Measurements from ENCODE around the gene MYBPHL.

The MYBPHL gene

DNA sequence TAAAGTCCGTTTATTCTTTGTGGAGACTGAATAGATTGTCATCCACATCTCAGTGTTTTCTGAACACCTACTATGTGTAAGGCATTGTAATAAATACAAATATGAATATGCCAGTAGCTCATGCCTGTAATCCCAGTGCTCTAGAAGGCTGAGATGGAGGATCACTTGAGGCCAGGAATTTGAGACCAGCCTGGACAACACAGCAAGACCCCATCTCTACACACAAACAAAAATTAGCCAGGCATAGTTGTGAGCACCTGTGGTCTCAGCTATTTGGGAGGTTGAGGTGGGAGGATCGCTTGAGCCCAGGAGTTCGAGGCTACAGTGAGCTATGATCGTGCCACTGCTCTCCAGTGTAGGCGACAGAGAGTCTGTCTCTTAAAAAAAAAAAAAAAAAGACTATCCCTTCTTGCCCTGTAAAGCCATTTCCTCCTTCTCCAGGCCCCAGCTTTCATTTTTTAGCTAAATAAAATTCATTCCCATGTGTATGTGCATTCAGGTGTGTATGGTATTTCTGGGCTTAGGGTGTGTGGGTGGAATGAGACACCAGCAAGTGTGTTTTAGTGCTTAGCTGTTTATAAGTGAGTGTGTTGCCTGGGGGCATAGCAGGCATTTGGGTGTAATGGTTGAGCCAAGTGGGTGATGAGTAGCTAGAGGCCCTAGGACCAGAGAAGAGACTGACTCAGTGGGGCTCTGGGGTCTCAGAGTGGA is 49.7 kb downstream of the MYBPHL start:
- CTCF ChIA-PET = interaction anchor here (0.6 to 1.8 kb wide), 5 partner anchors 18 to 142 kb away, joined by 3 to 14 read pairs (median 4); partner anchors contain the start of gene SORT1
- H3K27ac ChIP-seq (ENCODE audit: extremely low read depth, low read depth, low read length) = no peak overlapping the region
- H3K9me3 ChIP-seq (ENCODE audit: control insufficient read depth, insufficient read depth, low read depth, low read length) = no peaks in the 10 kb centered on the region
- H3K36me3 ChIP-seq (ENCODE audit: control insufficient read depth in 2 of 2, insufficient read depth in 1 of 2, low read length in 2 of 2) = peaks cover 0 to 59% of the 10 kb centered on the region in 2 experiments; a peak in 1 of 3 replicates
- POLR2A ChIA-PET = no interaction called here
- peaks cover 5% of the 10 kb centered on the region; the same call in 1 of the 2 replicates for H3K4me1 ChIP-seq (ENCODE audit: control insufficient read depth, insufficient read depth, low read length)
- TF ChIP-seq, protein P1, sequence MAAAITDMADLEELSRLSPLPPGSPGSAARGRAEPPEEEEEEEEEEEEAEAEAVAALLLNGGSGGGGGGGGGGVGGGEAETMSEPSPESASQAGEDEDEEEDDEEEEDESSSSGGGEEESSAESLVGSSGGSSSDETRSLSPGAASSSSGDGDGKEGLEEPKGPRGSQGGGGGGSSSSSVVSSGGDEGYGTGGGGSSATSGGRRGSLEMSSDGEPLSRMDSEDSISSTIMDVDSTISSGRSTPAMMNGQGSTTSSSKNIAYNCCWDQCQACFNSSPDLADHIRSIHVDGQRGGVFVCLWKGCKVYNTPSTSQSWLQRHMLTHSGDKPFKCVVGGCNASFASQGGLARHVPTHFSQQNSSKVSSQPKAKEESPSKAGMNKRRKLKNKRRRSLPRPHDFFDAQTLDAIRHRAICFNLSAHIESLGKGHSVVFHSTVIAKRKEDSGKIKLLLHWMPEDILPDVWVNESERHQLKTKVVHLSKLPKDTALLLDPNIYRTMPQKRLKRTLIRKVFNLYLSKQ (tag by site-specific recombination; IDR thresholded peaks at IDR 0.05; ENCODE audit: borderline replicate concordance) = no peak
- TF ChIP-seq ZNF214 (tag by site-specific recombination; IDR thresholded peaks at IDR 0.05; ENCODE audit: borderline replicate concordance) (no peak), EGR2 (tag by site-specific recombination; IDR thresholded peaks at IDR 0.05; ENCODE audit: low read depth) (peak; percentile 67; the same call in 1 of the 2 replicates), ZBTB20 (tag by site-specific recombination; IDR thresholded peaks at IDR 0.05) (peak; percentile 15; the same call in 1 of the 2 replicates), ZNF211 (tag by site-specific recombination; IDR thresholded peaks at IDR 0.05; ENCODE audit: low read depth) (no peak), ZNF391 (tag by site-specific recombination; IDR thresholded peaks at IDR 0.05; ENCODE audit: borderline replicate concordance, low read depth) (no peak), ZNF571 (tag by site-specific recombination; IDR thresholded peaks at IDR 0.05) (no peak), ZNF121 (tag by site-specific recombination; IDR thresholded peaks at IDR 0.05) (peak; percentile 91), ZNF423 (tag by site-specific recombination; IDR thresholded peaks at IDR 0.05) (0 out of 2 replicates have a peak, but pooled peaks have one; percentile 8), ZBTB8A (tag by site-specific recombination; IDR thresholded peaks at IDR 0.05) (0 out of 2 replicates have a peak, but pooled peaks have one; percentile 31), ZNF596 (tag by site-specific recombination; IDR thresholded peaks at IDR 0.05) (no peak)
- TF ChIP-seq, protein P2, sequence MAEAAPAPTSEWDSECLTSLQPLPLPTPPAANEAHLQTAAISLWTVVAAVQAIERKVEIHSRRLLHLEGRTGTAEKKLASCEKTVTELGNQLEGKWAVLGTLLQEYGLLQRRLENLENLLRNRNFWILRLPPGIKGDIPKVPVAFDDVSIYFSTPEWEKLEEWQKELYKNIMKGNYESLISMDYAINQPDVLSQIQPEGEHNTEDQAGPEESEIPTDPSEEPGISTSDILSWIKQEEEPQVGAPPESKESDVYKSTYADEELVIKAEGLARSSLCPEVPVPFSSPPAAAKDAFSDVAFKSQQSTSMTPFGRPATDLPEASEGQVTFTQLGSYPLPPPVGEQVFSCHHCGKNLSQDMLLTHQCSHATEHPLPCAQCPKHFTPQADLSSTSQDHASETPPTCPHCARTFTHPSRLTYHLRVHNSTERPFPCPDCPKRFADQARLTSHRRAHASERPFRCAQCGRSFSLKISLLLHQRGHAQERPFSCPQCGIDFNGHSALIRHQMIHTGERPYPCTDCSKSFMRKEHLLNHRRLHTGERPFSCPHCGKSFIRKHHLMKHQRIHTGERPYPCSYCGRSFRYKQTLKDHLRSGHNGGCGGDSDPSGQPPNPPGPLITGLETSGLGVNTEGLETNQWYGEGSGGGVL (tag by site-specific recombination; IDR thresholded peaks at IDR 0.05) = 0 out of 2 replicates have a peak, but pooled peaks have one; percentile 9
- H3K4me3 ChIP-seq (ENCODE audit: low read depth, low read length) = no peak overlapping the region

DNA sequence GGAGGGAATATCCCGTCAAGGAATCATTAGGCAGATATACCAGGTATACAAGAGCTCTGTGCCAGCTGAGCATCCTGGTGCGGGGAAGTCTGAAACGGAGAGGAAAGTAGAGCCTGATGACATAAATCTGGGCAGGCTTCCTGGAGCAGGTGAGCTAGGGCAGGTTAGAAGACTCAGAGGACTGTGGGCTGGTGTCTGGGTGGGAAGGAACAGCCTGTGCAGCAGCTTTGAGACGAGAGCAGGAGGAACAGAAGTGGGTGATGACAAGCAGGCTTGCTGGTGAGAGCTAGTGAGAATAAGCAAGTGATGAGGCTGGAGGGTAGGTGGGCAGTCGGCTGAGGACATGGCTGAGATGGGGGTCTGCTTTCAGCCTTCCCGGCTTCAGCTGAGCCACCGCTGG is 50.7 kb downstream of the MYBPHL start:
- POLR2A ChIA-PET = no interaction called here
- Histone ChIP-seq H3K4me3 (ENCODE audit: low read depth, low read length) (no peak overlapping the region), H3K36me3 (ENCODE audit: control insufficient read depth in 2 of 2, insufficient read depth in 1 of 2, low read length in 2 of 2) (peaks cover 0 to 59% of the 10 kb centered on the region in 2 experiments; a peak in 1 of 3 replicates), H3K27ac (ENCODE audit: extremely low read depth, low read depth, low read length) (no peak overlapping the region), H3K9me3 (ENCODE audit: control insufficient read depth, insufficient read depth, low read depth, low read length) (no peaks in the 10 kb centered on the region), H3K4me1 (ENCODE audit: control insufficient read depth, insufficient read depth, low read length) (peaks cover 5% of the 10 kb centered on the region; the same call in 1 of the 2 replicates)
- TF ChIP-seq ZNF350 (tag by site-specific recombination; IDR thresholded peaks at IDR 0.05) (no peak), ZIC2 (tag by site-specific recombination; IDR thresholded peaks at IDR 0.05) (no peak), ZSCAN30 (tag by site-specific recombination; IDR thresholded peaks at IDR 0.05) (no peak), ZNF175 (tag by site-specific recombination; IDR thresholded peaks at IDR 0.05) (no peak)
- CTCF ChIA-PET = interaction anchor here (0.5 to 2.6 kb wide), 6 partner anchors 7 to 143 kb away, joined by 3 to 14 read pairs (median 4); no protein-coding TSS in a partner anchor

DNA sequence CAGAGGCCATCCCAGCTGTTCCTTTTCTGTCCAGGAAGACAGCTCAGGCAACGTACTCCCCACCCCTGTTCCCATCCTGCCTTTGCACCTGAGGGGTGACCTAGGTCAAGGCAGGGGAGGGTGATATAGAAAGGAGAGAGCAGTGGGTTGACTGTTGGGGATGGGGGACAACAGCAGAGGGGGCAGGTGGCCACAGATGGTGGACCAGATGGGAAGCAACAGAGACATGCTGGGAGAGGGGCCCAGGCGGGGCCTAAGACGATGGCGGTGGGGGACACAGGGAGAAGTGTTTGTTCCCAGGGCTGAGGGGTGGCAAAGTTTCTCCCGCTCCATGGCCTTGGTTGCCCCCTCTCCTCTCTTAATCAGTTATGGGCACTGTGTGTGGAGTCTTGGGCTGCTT is 51.1 kb downstream of the MYBPHL start:
- no peak overlapping the region for H3K4me3 ChIP-seq (ENCODE audit: low read depth, low read length)
- H3K36me3 ChIP-seq (ENCODE audit: control insufficient read depth in 2 of 2, insufficient read depth in 1 of 2, low read length in 2 of 2) = peaks cover 0 to 59% of the 10 kb centered on the region in 2 experiments; a peak in 1 of 3 replicates
- POLR2A ChIA-PET = no interaction called here
- CTCF ChIA-PET = interaction anchor here (0.9 to 2.6 kb wide), 7 partner anchors 8 to 276 kb away, joined by 3 to 14 read pairs (median 10); partner anchors contain the start of gene SORT1
- H3K4me1 ChIP-seq (ENCODE audit: control insufficient read depth, insufficient read depth, low read length) = peaks cover 5% of the 10 kb centered on the region; the same call in 1 of the 2 replicates
- H3K9me3 ChIP-seq (ENCODE audit: control insufficient read depth, insufficient read depth, low read depth, low read length) = no peaks in the 10 kb centered on the region
- no peak overlapping the region for H3K27ac ChIP-seq (ENCODE audit: extremely low read depth, low read depth, low read length)
- TF ChIP-seq, protein P3, sequence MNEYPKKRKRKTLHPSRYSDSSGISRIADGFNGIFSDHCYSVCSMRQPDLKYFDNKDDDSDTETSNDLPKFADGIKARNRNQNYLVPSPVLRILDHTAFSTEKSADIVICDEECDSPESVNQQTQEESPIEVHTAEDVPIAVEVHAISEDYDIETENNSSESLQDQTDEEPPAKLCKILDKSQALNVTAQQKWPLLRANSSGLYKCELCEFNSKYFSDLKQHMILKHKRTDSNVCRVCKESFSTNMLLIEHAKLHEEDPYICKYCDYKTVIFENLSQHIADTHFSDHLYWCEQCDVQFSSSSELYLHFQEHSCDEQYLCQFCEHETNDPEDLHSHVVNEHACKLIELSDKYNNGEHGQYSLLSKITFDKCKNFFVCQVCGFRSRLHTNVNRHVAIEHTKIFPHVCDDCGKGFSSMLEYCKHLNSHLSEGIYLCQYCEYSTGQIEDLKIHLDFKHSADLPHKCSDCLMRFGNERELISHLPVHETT (tag by site-specific recombination; IDR thresholded peaks at IDR 0.05) = no peak
- TF ChIP-seq, protein P4, sequence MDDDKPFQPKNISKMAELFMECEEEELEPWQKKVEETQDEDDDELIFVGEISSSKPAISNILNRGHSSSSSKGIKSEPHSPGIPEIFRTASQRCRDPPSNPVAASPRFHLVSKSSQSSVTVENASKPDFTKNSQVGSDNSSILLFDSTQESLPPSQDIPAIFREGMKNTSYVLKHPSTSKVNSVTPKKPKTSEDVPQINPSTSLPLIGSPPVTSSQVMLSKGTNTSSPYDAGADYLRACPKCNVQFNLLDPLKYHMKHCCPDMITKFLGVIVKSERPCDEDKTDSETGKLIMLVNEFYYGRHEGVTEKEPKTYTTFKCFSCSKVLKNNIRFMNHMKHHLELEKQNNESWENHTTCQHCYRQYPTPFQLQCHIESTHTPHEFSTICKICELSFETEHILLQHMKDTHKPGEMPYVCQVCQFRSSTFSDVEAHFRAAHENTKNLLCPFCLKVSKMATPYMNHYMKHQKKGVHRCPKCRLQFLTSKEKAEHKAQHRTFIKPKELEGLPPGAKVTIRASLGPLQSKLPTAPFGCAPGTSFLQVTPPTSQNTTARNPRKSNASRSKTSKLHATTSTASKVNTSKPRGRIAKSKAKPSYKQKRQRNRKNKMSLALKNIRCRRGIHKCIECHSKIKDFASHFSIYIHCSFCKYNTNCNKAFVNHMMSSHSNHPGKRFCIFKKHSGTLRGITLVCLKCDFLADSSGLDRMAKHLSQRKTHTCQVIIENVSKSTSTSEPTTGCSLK (tag by site-specific recombination; IDR thresholded peaks at IDR 0.05) = no peak
- TF ChIP-seq, protein P2 (tag by site-specific recombination; IDR thresholded peaks at IDR 0.05) = no peak
- TF ChIP-seq REPIN1 (tag by site-specific recombination; IDR thresholded peaks at IDR 0.05; ENCODE audit: low read depth) (no peak), ZIC2 (tag by site-specific recombination; IDR thresholded peaks at IDR 0.05) (no peak), GFI1B (tag by site-specific recombination; IDR thresholded peaks at IDR 0.05) (no peak), ZNF830 (tag by site-specific recombination; IDR thresholded peaks at IDR 0.05; ENCODE audit: low read depth) (no peak)

All from HEK293 (cell line).